Sciatic nerve (tissue), 2 donors: ENCODE measurements around the gene PCID2. TPM values are rescaled to one million over a fixed set of nuclear protein-coding genes. Genes with fewer than 3 reads are reported as not detected.

Experiments
- ATAC-seq: fragments of 200-7000 bp; cut with Tn5 transposase; one replicate; pipeline ENCODE4 v1.9.1; 2020; ENCODE audit warnings: mild to moderate bottlenecking, moderate library complexity
- DNase-seq: peaks from one replicate; pipeline ENCODE4 v3.0.0-alpha.2; 2020; ENCODE audit warnings: low spot score
- intact Hi-C: fragments of 100-400 bp; cut with DNase I; formaldehyde crosslinking; loops from one replicate; pipeline ENCODE4 v1.14.2; 2022
- total RNA-seq: library from RNA; stranded (reverse); fragmentation: NEBNext Ultra II Directional; extraction: Animal tissue kit (Norgen Biotek cat#: 25700); gene quantifications from one replicate; pipeline ENCODE4 v1.2.1, GENCODE V29; 2021
- donor health status: DM: no; HTN: no; CAD: no.
- donor health status: DM: no; HTN: no; CAD: no.

Gene PCID2
- total RNA-seq, 1 donor from 2014 or later, result 45.1 TPM

DNA sequence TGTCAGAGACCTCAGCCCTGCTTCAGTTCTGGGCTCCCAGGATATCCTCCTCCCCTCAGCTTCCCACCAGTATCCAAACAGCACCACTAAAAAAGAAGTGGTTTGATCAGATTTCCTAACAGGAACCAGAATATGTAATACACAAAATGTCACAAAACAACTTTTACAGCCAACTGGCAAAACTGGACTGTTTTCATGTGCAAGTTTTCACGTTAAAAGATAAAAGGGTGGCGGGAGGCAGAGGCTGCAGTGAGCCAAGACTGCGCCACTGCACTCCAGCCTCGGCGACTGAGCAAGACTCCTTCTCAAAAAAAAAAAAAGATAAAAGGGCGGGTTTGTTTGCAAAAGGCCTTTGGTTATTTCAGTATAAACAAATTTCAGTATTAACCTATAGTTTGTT lies 13.1 kb downstream of the PCID2 start:
- intact Hi-C loops, result no loop called here
- DNase-seq, result no peak

DNA sequence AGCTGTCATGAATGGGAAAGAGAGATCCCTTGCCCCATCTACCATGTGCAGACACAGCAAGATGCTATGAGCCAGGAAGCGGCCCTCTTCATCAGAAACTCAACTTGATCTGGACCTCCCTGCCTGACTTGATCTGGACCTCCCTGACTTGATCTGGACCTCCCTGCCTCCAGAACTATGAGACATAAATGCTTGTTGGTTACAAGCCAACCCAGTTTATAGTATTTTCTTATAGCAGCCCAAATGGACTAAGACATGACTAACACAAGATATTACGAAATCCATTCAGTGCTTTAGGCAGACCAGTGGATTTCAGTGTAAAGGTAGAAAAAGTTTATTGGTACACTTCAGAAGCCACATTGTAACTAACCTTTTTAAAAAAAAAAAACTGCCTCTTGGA lies 15.6 kb downstream of the PCID2 start:
- intact Hi-C loops, result no loop called here
- ATAC-seq (no peak), DNase-seq (no peak)

More for the DNA sequence above, 13.1 kb downstream of the PCID2 start:
- ATAC-seq, result no peak

DNA sequence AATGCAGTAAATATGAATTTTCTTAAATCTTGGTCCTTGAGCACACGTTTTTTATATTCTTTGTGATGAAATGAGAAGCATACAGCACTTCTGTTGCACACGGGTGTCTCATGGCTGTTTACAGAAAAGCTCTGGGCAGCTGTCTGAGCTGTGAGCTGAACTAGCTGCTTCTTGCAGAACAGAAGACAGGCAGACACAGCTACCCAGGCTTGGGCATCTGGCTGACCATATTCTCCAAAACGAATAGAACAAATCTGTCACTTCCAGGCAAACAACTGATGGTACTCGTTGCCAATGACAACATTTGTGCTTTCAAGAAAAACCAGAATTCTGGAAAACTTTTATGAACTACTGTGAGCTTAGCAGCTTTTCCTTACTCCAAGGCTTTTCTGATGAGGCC lies 16.2 kb downstream of the PCID2 start:
- no peak for DNase-seq
- no peak for ATAC-seq
- intact Hi-C loops, result no loop called here

DNA sequence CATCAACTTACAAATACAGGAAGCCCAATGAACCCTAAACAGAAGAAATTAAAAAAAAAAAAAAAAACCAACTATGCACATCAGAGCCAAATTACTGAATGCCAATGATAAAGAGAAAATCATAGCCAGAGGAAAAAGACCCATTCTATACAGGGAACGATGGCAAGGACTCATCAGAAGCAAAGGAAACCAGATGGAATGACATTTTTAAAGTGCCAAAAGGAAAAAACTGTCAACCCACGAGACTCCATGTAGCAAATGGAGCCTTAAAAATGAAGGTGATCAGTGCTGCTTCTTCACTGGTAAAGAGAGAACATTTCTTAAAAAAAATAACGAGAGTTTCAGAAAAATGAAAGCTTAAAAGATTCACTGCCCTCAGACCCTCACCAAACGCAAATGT lies 18.3 kb downstream of the PCID2 start:
- DNase-seq (no peak), ATAC-seq (no peak)
- intact Hi-C loops, result no loop called here

DNA sequence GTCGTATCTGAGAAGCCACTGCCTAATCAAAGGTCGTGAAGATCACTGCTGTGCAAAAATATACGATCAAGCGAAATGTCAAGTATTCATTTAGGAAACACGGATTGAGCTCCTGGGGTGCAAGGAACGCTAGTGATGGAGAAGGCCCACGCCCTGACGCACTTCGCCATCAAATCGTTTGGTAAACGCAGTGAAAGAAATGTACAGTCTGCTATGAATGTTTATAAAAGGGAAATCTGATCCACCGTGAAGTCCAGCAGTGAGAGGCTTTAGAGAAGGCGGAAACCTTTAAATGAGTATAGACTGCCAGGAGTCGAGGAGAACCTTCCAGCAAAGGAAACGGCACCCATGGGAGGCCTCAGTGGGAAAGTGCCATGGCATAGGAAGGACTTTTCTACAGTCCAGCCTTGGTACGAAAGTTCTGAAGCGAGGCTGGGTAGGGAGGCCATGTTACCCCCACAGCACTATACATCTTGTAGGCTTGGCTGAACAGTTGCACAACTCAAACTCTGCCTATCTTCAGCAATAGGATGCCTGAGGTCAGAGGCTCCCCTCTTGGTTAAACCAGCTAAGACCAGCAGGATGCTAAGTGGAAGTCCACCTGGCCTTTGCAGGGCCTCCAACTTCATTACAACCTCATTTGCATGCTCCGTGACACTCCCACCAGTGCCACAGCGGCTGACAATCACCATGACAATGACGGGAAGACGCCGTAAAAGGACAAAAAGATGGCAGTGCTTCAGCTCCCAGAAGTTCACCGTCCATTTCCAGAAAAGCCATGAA lies 20.4 kb downstream of the PCID2 start:
- ATAC-seq, result no peak
- DNase-seq, result no peak
- intact Hi-C loops, result no loop called here

DNA sequence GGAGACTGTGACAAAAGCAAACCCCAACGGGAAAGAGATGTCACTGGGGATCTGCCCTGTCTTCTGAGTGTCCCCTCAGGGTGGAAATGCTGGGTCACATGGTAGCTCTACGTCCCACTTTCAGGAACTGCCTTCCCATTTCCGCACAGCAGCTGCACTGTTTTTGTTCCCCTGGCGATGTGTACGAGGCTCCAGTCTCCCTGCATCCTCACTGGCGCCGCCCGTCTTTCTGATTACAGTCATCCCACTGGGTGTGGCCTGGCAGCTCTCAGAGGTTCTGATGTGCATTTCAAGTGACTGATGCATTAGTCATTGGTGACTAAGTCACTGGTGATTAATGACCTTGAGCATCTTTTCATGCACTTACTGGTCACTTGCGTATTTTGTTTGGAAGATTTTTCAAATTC lies 21.2 kb downstream of the PCID2 start:
- DNase-seq (peak; percentile 73), ATAC-seq (peak; percentile 86)
- intact Hi-C loops, result no loop called here

DNA sequence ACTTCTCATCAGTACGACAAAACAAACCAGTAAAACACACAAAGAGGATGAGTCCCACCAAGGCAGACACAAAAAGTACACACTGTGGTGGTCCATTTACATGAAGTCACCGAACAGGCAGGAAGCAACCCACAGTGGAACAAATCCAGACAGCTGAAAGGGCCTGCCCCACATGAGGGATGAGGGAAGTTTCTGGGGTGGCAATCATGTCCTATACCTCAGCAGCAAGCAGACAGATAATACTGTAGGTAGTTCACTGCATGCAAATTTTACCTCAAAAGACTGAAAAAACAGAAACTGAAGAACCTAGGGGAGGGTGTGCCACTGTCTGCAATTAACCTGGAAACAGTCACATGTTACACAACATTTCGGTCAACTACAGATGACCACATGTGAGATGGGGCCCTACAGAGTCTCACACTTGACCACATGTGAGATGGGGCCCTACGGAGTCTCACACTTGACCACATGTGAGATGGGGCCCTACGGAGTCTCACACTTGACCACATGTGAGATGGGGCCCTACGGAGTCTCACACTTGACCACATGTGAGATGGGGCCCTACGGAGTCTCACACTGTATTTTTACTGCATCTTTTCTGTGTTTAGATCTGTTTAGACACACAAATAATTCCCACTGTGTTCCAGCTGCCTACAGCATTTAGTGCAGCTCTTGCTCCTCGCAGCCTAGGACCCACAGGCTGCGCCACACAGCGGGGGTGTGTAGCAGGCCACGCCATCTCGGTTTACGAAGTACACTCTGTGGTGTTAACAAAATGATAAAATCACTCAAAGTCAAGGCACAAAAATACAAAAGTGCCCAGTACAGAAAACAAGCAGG lies 22.2 kb downstream of the PCID2 start:
- ATAC-seq (no peak), DNase-seq (no peak)
- intact Hi-C loops, result no loop called here

DNA sequence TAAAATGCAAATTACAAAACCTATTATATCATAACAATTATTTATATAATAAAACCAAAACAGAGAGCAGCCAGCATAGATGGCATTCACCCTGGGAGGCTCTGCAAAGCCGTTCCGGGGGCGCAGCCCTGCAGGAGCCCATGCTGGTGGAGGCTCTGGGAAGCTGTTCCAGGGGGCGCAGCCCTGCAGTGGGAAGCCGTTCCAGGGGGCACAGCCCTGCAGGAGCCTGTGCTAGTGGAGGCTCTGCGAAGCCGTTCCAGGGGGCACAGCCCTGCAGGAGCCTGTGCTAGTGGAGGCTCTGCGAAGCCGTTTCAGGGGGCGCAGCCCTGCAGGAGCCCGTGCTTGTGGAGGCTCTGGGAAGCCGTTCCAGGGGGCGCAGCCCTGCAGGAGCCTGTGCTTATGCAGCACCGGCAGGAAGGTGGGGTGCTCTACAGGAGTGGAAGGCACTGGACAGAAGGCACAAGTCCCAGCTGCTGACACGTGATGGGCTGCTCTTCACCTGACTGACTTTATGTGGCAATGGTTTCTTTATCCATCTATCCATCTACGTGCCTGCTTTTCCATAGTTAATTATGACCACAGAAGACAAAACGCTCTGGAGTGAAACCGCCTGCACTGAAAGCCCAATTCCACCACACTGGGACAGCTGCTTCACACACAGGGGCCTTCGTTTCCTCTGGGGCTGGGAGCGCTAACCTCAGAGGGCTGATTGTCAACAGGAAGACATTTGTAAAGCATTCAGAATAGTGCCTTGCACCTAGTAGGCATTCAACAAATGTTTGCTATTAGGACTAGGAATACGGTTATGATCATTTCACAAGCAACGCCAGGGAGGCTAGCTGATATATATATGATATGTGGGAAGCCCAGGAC lies 23.7 kb downstream of the PCID2 start:
- DNase-seq, result no peak
- intact Hi-C loops, result no loop called here

DNA sequence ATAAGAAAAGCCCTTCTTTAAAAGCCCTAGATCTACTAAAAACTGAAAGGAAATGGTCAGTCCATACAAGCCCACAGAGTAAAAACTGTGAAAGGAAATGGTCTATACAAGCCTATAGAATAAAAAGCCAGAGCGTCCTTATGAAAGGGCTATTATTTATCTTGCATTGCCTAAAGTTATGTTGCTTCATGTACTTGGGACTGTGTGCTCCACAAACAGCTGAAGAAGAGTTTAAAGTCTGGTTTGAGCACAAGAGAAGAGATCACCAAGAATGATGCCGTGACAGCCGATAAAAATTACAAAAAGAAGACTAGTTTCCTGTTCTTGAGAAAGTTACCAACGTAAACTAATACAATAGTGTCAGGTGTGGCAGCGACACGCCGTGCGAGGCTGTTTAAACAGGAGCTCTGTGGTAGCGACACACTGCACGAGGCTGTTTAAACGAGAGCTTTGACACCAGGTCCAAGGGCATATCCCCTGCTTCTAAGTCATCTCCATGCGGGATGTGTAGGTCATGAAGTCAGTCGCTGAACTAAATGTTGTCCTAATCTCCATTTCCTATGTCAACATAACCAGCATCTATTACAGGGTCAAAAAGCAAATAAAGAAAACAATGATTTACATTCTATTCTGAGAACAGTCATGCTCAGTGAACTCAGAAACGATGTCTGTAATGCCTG lies 24.9 kb downstream of the PCID2 start:
- DNase-seq (no peak), ATAC-seq (no peak)
- intact Hi-C loops, result no loop called here

More for the DNA sequence above, 23.7 kb downstream of the PCID2 start:
- no peak for ATAC-seq

DNA sequence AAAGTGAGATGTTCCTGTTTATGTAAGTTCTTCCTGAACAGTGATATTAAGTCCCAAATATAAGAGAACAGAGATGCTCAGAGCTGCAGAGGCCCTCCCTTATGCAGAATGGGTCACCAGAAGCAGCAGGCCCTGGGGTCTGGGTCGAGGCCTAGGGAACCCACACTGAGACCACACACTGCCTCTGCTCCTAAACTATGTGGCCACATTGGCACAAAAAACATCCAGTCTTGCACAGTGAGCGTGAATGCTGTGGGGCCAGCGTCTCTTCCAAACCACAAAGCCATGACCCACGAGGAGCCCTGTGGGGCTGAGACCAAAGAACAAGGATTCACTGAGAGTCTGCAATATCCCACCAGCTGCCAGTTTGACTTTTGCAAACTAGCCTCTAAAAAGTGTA lies 26.4 kb downstream of the PCID2 start:
- intact Hi-C loops, result no loop called here
- no peak for ATAC-seq
- DNase-seq, result no peak

DNA sequence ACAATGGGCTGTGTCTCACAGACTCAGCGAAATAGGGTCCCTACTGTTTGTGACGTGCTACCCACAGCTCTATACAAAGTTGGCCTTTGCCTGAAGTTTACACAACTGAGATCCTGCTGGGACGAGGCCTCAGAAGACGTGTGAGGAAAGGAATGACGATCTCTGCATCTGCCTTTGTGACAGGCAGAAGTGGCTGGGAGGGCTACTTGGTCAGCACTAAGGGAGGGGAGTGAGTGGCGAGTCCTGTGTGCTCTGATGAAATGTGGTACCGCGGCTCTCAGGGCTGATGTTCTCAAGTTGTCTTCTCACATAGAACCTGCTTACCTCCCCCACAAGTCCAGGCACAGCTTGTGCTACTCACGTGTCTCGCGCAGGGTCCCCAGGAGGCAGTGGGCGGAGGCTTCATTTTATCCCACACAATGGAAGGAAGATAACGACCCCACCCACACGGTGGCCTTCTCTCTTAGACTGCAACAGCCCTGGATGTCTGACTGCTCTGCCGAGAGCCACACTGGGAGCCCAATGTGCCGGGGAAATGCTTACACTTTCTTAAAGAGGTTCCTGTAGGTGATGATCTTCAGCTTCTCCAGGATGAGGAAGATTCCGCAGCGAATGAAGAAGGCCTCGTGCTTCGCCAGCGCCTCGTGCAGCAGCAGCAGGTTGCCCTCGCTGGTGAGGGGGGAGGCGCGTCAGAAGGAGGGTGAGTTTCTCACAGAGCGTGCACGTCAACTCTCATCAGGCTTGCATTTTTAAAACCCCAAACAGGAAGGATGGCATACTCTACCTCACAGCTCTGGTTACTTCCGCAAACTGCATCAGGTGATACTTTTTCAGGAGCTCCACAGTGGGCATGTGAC lies 28.9 kb downstream of the PCID2 start:
- ATAC-seq (no peak), DNase-seq (no peak)
- intact Hi-C loops, result no loop called here

DNA sequence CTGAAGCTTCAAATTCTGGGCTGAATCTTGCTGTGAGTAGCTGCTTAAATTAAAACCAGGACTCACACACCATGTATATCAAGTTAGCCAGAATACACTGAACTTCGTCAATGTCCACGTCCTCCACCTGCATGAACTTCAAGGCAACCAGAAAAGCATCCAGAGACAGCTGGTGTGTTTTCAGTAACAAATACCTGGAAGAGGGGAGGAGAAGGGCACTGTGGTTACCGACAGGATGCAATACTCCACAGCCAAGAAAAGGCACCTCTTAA lies 29.6 kb downstream of the PCID2 start:
- intact Hi-C loops, result no loop called here
- ATAC-seq (no peak), DNase-seq (no peak)

DNA sequence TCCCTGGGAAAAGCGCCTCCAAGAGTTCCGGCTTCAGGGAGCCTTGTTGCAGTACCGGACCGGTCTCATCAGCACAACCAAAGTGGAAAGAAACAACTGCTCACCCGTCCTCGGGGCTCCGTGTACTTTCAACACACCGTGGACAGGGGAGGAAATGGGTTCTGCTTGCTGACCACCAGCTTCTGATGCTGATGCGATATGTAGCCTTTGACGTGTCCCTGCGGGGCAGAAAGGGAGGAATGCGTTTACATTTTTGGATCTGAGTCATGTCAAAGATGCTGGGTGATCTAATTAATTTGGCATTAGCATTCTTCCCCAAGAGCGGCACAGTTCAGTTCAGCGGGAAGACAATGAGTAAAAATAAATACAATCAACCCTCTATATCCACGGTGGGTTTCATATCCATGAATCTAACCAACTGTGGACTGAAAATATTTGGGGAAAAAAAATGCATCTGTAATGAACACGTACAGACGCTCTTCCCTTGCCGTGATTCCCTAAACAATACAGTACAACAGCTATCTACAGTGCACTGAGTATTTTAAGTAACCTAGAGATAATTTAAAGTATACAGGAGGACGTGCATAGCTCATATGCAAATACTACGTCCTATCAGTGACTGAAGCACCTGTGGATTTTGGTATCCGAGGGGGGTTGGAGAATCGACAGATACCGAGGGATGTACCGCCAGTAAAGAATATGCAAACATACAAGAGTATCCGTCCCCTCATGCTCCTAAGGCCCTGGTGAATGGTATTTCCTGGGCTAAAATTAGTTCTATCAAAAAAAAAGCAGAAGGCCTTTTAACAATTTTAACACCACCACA lies 30.2 kb downstream of the PCID2 start:
- ATAC-seq, result no peak
- intact Hi-C loops, result no loop called here
- no peak for DNase-seq

DNA sequence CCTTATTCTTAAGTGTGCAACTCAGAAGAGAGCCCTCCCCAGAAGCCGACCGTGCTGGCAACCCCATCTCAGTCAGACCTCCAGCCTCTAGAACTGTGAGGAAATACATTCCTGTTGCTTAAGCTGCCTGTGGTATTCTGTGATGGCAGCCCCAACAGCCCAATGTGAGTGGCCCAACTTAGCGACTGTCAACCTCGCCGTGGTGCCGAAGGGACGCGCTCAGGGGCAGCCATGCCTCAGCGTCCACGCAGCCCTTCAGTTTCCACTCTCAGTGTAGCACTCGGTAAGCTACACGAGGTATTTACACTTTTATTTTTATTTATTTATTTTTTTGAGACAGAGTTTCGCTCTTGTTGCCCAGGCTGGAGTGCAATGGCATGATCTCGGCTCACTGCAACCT lies 31.6 kb downstream of the PCID2 start:
- no peak for DNase-seq
- no peak for ATAC-seq
- intact Hi-C loops, result no loop called here

DNA sequence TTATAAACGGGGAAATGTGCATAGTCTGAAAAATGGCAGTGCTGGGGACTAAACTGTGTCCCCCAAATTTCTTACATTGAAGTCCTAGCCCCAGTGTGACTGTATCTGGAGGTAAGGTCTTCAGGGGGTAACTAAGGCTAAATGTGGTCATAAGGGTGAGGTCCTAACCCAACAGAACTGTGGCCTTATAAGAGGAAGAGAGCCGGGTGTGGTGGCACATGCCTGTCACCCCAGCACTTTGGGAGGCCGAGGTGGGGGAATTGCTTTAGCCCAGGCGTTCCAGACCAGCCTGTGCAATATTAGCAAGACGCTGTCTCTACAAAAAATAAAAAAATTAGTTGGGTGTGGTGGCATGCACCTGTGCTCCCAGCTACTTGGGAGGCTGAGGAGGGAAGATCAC lies 32.2 kb downstream of the PCID2 start:
- intact Hi-C loops, result no loop called here
- no peak for DNase-seq
- ATAC-seq, result no peak

DNA sequence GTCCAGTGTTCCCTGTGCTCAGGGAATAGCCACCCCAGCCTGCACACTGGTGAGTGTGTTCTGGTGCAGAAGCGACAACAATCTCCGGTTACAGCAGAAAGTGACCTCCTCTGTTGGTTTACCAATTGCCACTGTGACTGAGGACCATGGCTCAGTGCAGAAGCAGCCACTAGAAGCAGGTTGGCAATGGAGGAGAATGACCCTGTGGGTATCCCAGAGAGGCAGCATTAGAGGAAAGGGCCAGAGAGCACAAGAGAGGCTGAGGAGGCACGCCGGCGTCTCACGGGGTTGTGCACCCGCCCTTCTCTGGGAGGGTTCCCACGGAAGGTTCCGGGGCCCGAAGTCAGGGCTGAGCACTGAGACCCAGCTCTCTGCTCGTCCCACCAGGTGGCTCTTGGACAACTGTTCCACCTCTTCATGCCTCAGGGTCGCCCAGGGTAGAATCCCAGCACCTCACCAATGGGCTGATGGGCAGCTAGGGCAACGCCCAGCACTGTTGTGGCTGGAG lies 36.0 kb downstream of the PCID2 start:
- ATAC-seq (no peak), DNase-seq (no peak)
- intact Hi-C loops, result no loop called here
